ENCODE results near the gene NOL11.

NOL11 gene

GRCh38 chr17:67679225-67679624, 38.5 kb upstream of the NOL11 start:
- H3K27me3 ChIP-seq (ENCODE audit: insufficient read depth, poor library complexity, severe bottlenecking): no peaks in the 10 kb centered on the region
- no peak for DNase-seq (ENCODE audit: low read depth in 1 of 2, low spot score in 1 of 2)
- TF ChIP-seq REST (IDR thresholded peaks at IDR 0.05; ENCODE audit: insufficient replicate concordance, low read depth): no peak
- TF ChIP-seq POLR2AphosphoS5 (IDR thresholded peaks at IDR 0.05; ENCODE audit: low read depth): no peak
- TF ChIP-seq SPI1 (IDR thresholded peaks at IDR 0.05; ENCODE audit: borderline replicate concordance, low read depth): no peak
- TF ChIP-seq GABPA (IDR thresholded peaks at IDR 0.05; ENCODE audit: low read depth): no peak
- no peak for TF ChIP-seq CTCF (IDR thresholded peaks at IDR 0.05; ENCODE audit: insufficient read depth, low read length)
- H3K4me3 ChIP-seq (replicated peaks; ENCODE audit: insufficient read depth, low read length): no peak overlapping the region
- H3K27ac ChIP-seq (replicated peaks): no peak overlapping the region

GRCh38 chr17:67679721-67680120, 38.0 kb upstream of the NOL11 start:
- TF ChIP-seq CTCF (IDR thresholded peaks at IDR 0.05; ENCODE audit: insufficient read depth, low read length) (no peak), POLR2AphosphoS5 (IDR thresholded peaks at IDR 0.05; ENCODE audit: low read depth) (no peak), SPI1 (IDR thresholded peaks at IDR 0.05; ENCODE audit: borderline replicate concordance, low read depth) (no peak), REST (IDR thresholded peaks at IDR 0.05; ENCODE audit: insufficient replicate concordance, low read depth) (no peak), GABPA (IDR thresholded peaks at IDR 0.05; ENCODE audit: low read depth) (no peak)
- Histone ChIP-seq H3K27ac (replicated peaks) (no peak overlapping the region), H3K27me3 (ENCODE audit: insufficient read depth, poor library complexity, severe bottlenecking) (no peaks in the 10 kb centered on the region), H3K4me3 (replicated peaks; ENCODE audit: insufficient read depth, low read length) (no peak overlapping the region)
- DNase-seq (ENCODE audit: low read depth in 1 of 2, low spot score in 1 of 2): no peak

- no peak for TF ChIP-seq REST (IDR thresholded peaks at IDR 0.05; ENCODE audit: insufficient replicate concordance, low read depth)
- TF ChIP-seq SPI1 (IDR thresholded peaks at IDR 0.05; ENCODE audit: borderline replicate concordance, low read depth): no peak
- TF ChIP-seq POLR2AphosphoS5 (IDR thresholded peaks at IDR 0.05; ENCODE audit: low read depth): no peak
- TF ChIP-seq GABPA (IDR thresholded peaks at IDR 0.05; ENCODE audit: low read depth): no peak
- no peak for TF ChIP-seq CTCF (IDR thresholded peaks at IDR 0.05; ENCODE audit: insufficient read depth, low read length)
- Histone ChIP-seq H3K4me3 (replicated peaks; ENCODE audit: insufficient read depth, low read length) (no peak overlapping the region), H3K27me3 (ENCODE audit: insufficient read depth, poor library complexity, severe bottlenecking) (no peaks in the 10 kb centered on the region), H3K27ac (replicated peaks) (no peak overlapping the region)
- DNase-seq (ENCODE audit: low read depth in 1 of 2, low spot score in 1 of 2): no peak
Observed at GRCh38 chr17:67680445-67681224, 37.1 kb upstream of the NOL11 start.

Data from HL-60 (cell line).